Measurements from ENCODE around the gene RBM19.

GRCh38 chr12:113802000-113802749, 163.9 kb downstream of the RBM19 start:
- TF ChIP-seq CTCF (IDR thresholded peaks at IDR 0.05; ENCODE audit: low read depth, low read length, poor library complexity, severe bottlenecking) (no peak), EZH2phosphoT487 (IDR thresholded peaks at IDR 0.05; ENCODE audit: borderline replicate concordance, low read length) (no peak)
